H1 (cell line): ENCODE data around the gene CACNG4. TPM values are rescaled to one million over a fixed set of nuclear protein-coding genes. Genes with fewer than 3 reads are reported as not detected.

Experiments
- BCL11A ChIP-seq, 2 experiments: IDR thresholded peaks; one replicate each; pipeline ENCODE4 v1.6.1; 2011; ENCODE audit warnings: low read depth in 2 of 2, low read length in 2 of 2, mild to moderate bottlenecking in 2 of 2
- CBX5 ChIP-seq: fragments of 300-800, 300-1000 bp; sonication (generic); IDR thresholded peaks from 2 replicates; pipeline ENCODE4 v1.7.1; 2016; ENCODE audit warnings: antibody characterized with exemption, low read length, low read depth
- CHD7 ChIP-seq: fragments of 300-600 bp; sonication (generic); IDR thresholded peaks from 2 replicates; pipeline ENCODE4 v1.7.1; 2012; ENCODE audit warnings: low read length, moderate library complexity, mild to moderate bottlenecking, inconsistent platforms; ENCODE audit not compliant: insufficient replicate concordance
- CTBP2 ChIP-seq: IDR thresholded peaks from 2 replicates; pipeline ENCODE4 v1.7.0; 2011; ENCODE audit warnings: borderline replicate concordance, mild to moderate bottlenecking, moderate library complexity, mixed read lengths, low read length; ENCODE audit not compliant: insufficient read depth, insufficient read length
- E2F6 ChIP-seq: IDR thresholded peaks from 2 replicates; pipeline ENCODE4 v1.6.1; 2012; ENCODE audit warnings: inconsistent platforms
- EZH2 ChIP-seq: fragments of 200-600 bp; sonication (generic); IDR thresholded peaks from 2 replicates; pipeline ENCODE4 v1.7.1; 2012; ENCODE audit warnings: low read depth, mild to moderate bottlenecking, moderate library complexity, low read length, inconsistent platforms; ENCODE audit not compliant: severe bottlenecking
- FOSL1 ChIP-seq: IDR thresholded peaks from 2 replicates; pipeline ENCODE4 v1.6.1; 2011; ENCODE audit warnings: mild to moderate bottlenecking, low read depth, low read length, moderate library complexity; ENCODE audit not compliant: insufficient read depth
- HDAC6 ChIP-seq: IDR thresholded peaks from one replicate; pipeline ENCODE4 v1.7.1; 2012; ENCODE audit warnings: low read depth, mild to moderate bottlenecking, inconsistent platforms, low read length, moderate library complexity
- TEAD4 ChIP-seq: IDR thresholded peaks from 2 replicates; pipeline ENCODE4 v1.6.1; 2012; ENCODE audit warnings: low read depth, low read length, inconsistent platforms, mixed read lengths
- YY1 ChIP-seq: IDR thresholded peaks from 2 replicates; pipeline ENCODE4 v1.6.1; 2011; ENCODE audit warnings: low read depth, mild to moderate bottlenecking, low read length
- polyA plus RNA-seq, 7 experiments: library from polyadenylated mRNA; depleted of rRNA in 3 of 7; stranded (reverse) in 5 of 7; unstranded in 2 of 7; fragments of >200 nt in 5 of 7; fragments of 200-250 nt in 2 of 7; gene quantifications; 1 replicate in 5 of 7; 2 replicates in 1 of 7; 4 replicates in 1 of 7; pipeline versions ENCODE4 v1.2.1 to v1.2.3, GENCODE V29; 2011 to 2013; ENCODE audit warnings: missing spikeins in 2 of 7, mixed read lengths in 2 of 7
- total RNA-seq: library from RNA; stranded (reverse); fragmentation: NEBNext Ultra II Directional; extraction: Animal tissue kit (Norgen Biotek cat#: 25700); gene quantifications from 2 replicates; pipeline ENCODE4 v1.2.1, GENCODE V29; 2021

Gene CACNG4
- total and polyA plus RNA-seq, 2 of the 8 experiments (the other 6 are each of a cell fraction or from before 2014, with no cell fraction given), result 3.6 to 5.6 TPM

GRCh38 chr17:66957951-66958579, 6.4 kb upstream of the CACNG4 start (continued):
- TF ChIP-seq CHD7 (no peak), CBX5 (no peak), BCL11A (IDR thresholded peaks at IDR 0.05; ENCODE audit: low read depth in 2 of 2, low read length in 2 of 2) (no peak), FOSL1 (no peak), E2F6 (no peak), EZH2 (no peak), TEAD4 (no peak), YY1 (no peak), CTBP2 (no peak), HDAC6 (no peak)
